ENCODE data around the gene ARHGEF28. TPM values are rescaled to one million over a fixed set of nuclear protein-coding genes. Genes with fewer than 3 reads are reported as not detected.

Gene ARHGEF28
- total and polyA plus RNA-seq, 2 of the 13 experiments (the other 11 are each of a cell fraction or from before 2014, with no cell fraction given) = 17.4 to 34.1 TPM

- TF ChIP-seq PITX1 (CRISPR knock-in tag; IDR thresholded peaks at IDR 0.05) = no peak
- TF ChIP-seq HHEX (CRISPR knock-in tag; IDR thresholded peaks at IDR 0.05) = no peak
- no peak for TF ChIP-seq WIZ (CRISPR knock-in tag; IDR thresholded peaks at IDR 0.05)
- TF ChIP-seq SUZ12 (IDR thresholded peaks at IDR 0.05; ENCODE audit: low read depth, low read length) = no peak
- peak; percentile 49; the same call in 1 of the 2 replicates for TF ChIP-seq ZNF788 (CRISPR knock-in tag; IDR thresholded peaks at IDR 0.05; ENCODE audit: borderline replicate concordance)
- TF ChIP-seq SCMH1 (CRISPR knock-in tag; IDR thresholded peaks at IDR 0.05; ENCODE audit: borderline replicate concordance) = no peak
- TF ChIP-seq THAP7 (CRISPR knock-in tag; IDR thresholded peaks at IDR 0.05) = no peak
- TF ChIP-seq DBP (CRISPR knock-in tag; IDR thresholded peaks at IDR 0.05; ENCODE audit: not compliant biosample characterization) = no peak
- TF ChIP-seq ZIK1 (CRISPR knock-in tag; IDR thresholded peaks at IDR 0.05; ENCODE audit: borderline replicate concordance, low read depth) = no peak
- TF ChIP-seq ZBED4 (CRISPR knock-in tag; IDR thresholded peaks at IDR 0.05; ENCODE audit: borderline replicate concordance) = 0 out of 2 replicates have a peak, but pooled peaks have one; percentile 26
- TF ChIP-seq NFYC (CRISPR knock-in tag; IDR thresholded peaks at IDR 0.05) = no peak
- TF ChIP-seq ZNF354B (CRISPR knock-in tag; IDR thresholded peaks at IDR 0.05) = no peak
- TF ChIP-seq ZNF337 (CRISPR knock-in tag; IDR thresholded peaks at IDR 0.05; ENCODE audit: borderline replicate concordance, low read depth) = no peak
- TF ChIP-seq SPEN (CRISPR knock-in tag; IDR thresholded peaks at IDR 0.05; ENCODE audit: low read depth) = no peak
- no peak for TF ChIP-seq PATZ1 (CRISPR knock-in tag; IDR thresholded peaks at IDR 0.05)
- no peak; the same call in 1 of the 2 replicates for TF ChIP-seq ZNF7 (CRISPR knock-in tag; IDR thresholded peaks at IDR 0.05)
- TF ChIP-seq CREBL2 (CRISPR knock-in tag; IDR thresholded peaks at IDR 0.05; ENCODE audit: borderline replicate concordance) = no peak
- no peak for TF ChIP-seq THYN1 (CRISPR knock-in tag; IDR thresholded peaks at IDR 0.05; ENCODE audit: borderline replicate concordance, low read depth)
- TF ChIP-seq NRL (CRISPR knock-in tag; IDR thresholded peaks at IDR 0.05; ENCODE audit: borderline replicate concordance) = no peak
- peak; percentile 43; the same call in 1 of the 2 replicates for TF ChIP-seq IRF2 (CRISPR knock-in tag; IDR thresholded peaks at IDR 0.05)
- TF ChIP-seq BCL3 (CRISPR knock-in tag; IDR thresholded peaks at IDR 0.05) = no peak
Measured at GRCh38 chr5:73858054-73858453, 232.1 kb downstream of the ARHGEF28 start (continued).
